Activated CD8-positive, alpha-beta memory T cell treated with anti-CD3 and anti-CD28 coated beads for 1 hour (primary cell): ENCODE results near the gene LRCH4.

Source experiments
- DNase-seq, 2 donors: peaks; one replicate each; pipeline ENCODE4 v3.0.0-alpha.2; 2020; ENCODE audit warnings: low read depth in 1 of 2; ENCODE audit errors: extremely low read depth in 1 of 2

The LRCH4 gene

GRCh38 chr7:100606313-100606712, 20.4 kb upstream of the LRCH4 start:
- no peak for DNase-seq

DNA sequence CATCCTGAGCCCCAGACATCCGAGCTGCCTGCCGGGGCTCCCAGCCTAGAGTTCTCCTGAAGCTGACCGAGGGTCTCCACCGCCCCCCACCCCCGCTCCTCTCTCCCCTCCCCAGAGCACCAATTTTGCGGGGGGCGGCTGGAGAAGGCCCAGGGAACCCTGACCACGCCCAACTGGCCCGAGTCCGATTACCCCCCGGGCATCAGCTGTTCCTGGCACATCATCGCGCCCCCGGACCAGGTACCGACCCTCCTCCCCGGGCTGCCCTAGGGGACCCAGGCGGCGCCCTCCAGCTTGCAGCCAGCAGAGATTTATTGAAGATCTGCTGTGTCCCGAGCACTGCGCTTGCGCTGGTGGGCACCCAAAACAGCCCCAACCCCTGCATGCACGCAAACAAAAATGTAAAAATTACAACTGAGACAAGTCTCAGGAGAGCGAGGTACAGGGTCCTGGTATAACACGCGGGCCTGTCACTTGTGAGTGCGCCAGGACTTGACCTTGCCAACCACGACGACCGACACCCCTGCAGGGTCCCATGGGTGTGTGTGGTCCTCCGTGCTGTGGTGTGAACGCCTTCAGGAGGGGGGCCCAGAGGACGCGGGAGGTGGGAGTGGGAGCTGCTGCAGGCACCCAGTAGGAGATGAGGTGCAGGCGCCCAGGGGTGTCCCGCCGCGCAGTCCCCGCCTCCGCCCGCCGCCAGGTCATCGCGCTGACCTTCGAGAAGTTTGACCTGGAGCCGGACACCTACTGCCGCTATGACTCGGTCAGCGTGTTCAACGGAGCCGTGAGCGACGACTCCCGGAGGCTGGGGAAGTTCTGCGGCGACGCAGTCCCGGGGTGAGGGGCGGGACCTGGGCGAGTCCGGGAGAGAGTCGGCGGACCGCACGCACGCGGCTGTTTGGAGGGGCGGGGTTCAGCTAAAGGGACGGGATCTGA, 19.3 kb upstream of the LRCH4 start:
- DNase-seq = no peak

DNA sequence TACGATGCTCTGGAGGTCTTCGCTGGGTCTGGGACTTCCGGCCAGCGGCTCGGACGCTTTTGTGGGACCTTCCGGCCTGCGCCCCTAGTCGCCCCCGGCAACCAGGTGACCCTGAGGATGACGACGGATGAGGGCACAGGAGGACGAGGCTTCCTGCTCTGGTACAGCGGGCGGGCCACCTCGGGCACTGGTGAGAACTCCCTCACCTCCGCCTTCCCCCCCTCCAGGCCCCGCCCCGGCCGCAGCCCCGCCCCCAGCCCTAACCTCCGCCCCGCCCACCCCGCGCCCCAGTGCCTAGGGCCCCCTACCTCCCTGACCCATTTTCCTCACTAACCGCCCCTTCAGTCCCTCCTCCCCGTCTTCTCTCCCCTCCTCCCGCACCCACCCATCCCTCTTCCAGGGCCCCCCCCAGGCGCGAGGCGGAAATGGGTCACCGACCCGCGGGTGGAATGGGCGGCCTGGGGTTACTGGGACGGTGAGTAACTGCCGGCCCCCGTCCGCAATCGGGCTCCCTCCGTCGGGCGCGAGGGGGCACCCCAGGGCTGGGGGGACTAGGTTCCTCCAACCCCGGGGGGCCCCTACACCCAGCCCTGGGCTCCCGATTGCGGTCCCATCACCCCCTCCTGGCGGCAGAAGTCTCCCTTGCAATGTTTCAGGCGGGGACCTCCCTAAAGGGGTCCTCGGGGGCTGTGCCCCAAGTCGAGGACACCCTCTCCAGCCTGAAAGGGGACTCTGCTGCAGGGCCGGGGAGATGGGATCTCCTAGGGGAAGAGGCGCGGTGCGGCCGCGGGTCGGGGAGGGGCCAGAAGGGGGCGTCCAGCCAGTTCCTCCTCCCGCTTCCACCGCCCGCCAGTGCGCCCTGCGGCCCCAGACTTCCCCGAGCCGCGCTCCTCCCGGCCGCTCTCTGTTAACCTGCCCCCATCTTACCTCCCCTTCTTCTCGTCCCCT, 18.4 kb upstream of the LRCH4 start:
- peak; percentile 34 to 61 for DNase-seq

- DNase-seq = no peak
Observed at GRCh38 chr7:100603726-100604027, 17.7 kb upstream of the LRCH4 start.

DNA sequence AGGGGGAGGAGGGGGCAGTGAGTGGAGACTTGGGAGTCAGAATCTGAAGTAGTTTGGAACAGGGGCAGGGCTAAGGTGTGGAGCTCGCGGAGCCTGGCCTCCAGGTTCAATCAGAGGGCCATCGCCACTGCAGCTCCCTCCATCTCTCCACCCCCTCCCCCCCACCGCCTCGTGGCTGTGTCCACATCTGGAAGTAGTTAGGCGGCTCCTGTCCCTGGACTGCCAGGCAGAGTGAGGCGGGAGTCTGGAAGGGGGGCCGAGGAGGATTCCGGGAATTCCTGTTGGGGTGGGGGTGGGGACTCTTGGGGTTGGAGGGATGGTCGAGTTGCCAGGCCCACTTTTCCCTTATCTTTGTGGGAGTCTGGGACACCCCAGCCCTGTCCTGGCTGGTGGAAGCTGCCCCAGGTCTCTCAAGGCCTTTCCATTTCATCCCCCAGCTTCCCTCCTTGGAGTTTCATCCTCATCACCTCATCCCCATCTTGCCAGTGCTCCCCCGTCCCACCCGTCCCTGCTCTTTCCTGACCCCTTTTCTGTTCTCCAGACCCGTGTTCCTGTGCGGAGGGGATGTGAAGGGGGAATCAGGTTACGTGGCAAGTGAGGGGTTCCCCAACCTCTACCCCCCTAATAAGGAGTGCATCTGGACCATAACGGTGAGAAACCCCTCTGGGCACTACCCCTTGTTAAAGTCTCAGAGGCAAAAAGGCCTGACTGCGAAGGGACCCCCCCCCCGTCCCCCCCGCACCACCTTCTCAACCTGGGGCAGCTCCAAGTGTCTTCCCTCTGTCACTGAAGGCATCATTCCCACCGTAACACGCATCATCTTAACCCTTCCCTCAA, 17.2 kb upstream of the LRCH4 start:
- DNase-seq = no peak

GRCh38 chr7:100600730-100601038, 14.8 kb upstream of the LRCH4 start:
- DNase-seq = no peak

DNA sequence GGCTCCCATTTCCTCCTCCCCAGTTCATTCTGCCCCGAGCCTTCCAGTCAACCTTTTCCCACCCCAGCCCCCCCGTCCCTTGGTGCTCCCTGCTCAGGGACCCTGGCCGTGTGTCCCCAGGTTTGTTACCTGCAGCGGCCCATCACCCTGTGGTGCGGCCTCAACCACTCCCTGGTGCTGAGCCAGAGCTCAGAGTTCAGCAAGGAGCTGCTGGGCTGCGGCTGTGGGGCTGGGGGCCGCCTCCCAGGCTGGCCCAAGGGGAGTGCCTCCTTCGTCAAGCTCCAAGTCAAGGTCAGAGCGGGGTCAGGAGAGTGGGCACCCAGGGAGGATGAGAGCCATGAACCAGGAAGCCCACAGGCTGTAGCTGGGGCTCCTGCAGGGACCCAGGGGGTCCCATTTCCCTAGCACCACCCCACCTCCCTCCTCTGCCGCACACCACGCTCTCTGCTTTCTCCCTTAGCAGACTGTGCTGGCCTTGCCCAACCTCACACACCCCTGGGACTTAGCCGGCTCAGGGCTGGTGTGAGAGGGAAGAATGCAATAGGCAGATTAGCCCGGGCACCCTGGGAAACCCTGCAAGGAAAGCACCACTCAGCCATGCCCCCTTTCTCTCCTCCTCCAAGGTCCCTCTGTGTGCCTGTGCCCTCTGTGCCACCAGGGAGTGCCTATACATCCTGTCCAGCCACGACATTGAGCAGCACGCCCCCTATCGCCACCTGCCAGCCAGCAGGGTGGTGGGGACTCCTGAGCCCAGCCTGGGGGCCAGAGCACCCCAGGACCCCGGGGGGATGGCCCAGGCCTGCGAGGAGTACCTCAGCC, 14.2 kb upstream of the LRCH4 start:
- no peak for DNase-seq

DNA sequence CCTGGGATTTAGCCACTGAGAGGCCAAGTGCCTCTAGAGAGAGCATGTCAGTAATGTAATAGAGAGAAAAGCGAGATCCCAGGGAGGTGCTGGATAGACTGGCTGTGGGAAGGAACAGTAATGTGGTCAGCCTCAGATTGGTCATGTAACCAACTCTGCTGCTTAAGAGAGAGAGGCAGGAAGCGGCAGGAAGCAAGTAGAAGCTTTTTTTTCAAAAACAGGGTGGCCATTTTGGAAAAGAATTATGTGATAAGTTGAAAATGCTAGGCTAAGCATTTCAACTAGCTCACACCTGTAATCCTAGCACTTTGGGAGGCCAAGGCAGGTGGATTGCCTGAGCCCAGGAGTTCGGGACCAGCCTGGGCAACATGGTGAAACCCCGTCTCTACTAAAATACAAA, 12.5 kb upstream of the LRCH4 start:
- DNase-seq = no peak

DNA sequence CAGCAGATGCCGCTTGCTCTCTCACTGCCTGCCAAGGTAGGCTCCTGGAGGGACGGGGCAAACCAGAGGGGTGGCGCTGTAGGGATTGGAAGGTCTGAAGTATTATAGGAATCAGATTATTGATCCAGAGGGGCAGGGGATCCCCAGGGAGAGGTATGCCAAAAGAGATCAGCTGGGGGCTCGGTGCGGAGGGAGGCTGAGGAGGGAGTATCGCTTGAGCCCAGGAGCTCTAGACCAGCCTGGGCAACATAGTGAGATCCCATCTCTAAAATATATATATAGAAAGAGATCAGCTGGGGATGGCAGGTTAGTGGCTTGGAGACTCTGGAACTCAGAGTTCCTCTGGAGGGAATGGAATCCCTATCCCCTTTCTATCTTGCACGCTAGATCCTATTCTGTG, 9.3 kb upstream of the LRCH4 start:
- DNase-seq = no peak

GRCh38 chr7:100591596-100591995, 5.7 kb upstream of the LRCH4 start:
- no peak for DNase-seq

GRCh38 chr7:100590077-100590737, 4.3 kb upstream of the LRCH4 start:
- DNase-seq = no peak

- no peak for DNase-seq
Observed at GRCh38 chr7:100589341-100589947, 3.5 kb upstream of the LRCH4 start.

DNA sequence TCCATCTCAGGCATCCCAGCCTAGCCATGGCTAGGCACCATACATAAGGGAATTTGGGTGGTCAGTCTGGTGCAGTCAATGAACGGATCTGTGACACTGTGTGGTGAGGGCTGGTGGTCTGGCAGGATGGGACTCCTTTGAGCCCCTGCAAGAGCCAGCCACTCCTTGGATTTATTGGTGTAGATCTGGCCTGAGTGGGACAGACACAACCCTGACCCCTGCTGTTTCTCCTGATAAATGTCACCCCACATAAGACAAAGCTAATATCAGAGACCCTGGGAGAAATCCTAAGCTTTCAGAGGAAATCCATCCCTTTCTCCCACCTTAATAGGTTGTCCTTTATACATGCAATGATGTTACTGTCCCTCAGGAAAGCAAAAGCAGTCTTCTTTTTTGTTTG, 2.5 kb upstream of the LRCH4 start:
- no peak for DNase-seq

DNA sequence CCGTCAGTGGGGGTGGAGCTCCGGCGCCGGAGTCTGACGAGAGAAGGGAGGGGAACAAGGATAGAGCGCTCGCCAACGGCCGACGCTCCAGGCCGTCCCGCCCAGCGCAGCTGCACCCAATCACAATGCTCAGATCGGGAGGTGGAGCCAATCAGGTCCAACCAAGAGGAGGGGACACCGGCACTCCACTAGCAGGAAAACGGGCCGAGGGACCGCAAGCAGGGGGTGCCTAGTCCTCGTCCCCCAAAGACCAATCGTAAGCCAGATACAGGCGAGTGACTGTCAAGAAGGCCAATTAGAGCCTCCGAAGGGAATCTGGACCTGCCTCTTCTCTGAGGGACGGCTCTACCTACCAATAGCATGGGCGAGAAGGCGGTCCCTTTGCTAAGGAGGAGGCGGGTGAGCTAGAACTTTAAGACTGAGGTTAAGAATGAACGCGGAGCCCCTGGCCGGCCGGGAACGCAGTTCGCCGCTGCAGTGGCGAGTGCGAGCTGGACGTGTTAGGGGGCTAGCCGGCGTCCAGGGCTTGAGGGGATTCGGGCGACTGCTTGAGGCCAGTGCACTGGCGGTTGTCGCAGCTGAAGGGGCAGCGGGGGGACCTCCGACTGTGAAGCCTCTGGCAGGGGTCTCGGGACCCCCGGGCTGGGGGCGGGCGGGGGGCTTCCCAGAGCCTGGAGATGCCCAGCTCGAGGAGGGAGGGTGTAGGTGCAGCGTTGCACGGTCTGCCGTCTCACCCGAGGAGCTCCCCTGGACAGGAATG, 517 bp upstream of the LRCH4 start, which contains the start of gene FBXO24:
FBXO24 (plus strand) TSS at position 63 of the 760 bp plus-strand sequence; CDS start at position 361, 298 bp downstream.
- DNase-seq = peak; percentile 97

GRCh38 chr7:100584683-100585510, 1.0 kb downstream of the LRCH4 start:
- no peak for DNase-seq

DNA sequence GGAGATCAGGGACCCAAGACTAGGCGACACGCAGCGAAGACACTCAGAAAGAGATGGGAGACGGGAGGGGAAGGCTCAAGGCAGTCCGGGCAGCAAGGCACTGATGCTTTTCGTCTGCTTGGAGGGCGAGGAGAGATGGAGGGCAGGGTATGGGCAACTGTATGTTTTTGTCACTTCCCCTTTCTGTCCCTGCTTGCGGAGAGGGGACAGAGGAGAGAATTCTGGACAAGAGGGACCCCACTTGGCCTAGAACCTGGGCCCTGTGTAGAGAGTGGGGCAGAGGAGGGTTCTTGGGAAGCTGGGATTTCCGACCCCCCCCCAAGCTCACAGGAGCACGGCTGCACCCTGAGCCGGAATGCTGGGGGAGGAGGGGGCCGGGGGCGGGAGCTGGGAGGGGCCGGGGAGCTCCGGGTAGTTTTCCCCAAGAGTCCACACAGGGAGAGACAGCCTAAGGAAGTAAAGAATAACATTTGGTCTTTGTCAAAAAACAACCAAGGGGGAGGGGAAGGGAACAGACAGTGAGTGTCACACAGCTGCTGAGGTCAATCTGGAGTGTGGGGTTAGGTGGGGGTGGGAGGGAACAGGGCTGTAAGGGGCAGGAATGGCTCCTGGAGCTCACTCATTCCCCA, 1.8 kb downstream of the LRCH4 start:
- DNase-seq = no peak
